K562 (cell line): ENCODE data around the gene NUP62.

Experiments
- COPS2 ChIP-seq: fragments of 450-650 bp; conservative IDR thresholded peaks from 2 replicates; pipeline ENCODE4 v1.6.1; 2016; ENCODE audit warnings: mild to moderate bottlenecking, moderate library complexity
- CTCF ChIP-seq, 3 experiments: IDR thresholded peaks in 2 of 3; conservative IDR thresholded peaks in 1 of 3; 2 replicates each; pipeline ENCODE4 v1.5.1; 2011 to 2012; ENCODE audit warnings: low read length in 3 of 3, mild to moderate bottlenecking in 3 of 3, control low read depth in 2 of 3, improper control_type of control experiment in 1 of 3, inconsistent platforms in 1 of 3, low read depth in 1 of 3, mixed read lengths in 1 of 3, moderate library complexity in 1 of 3; ENCODE audit not compliant: insufficient read depth in 2 of 3

DNA sequence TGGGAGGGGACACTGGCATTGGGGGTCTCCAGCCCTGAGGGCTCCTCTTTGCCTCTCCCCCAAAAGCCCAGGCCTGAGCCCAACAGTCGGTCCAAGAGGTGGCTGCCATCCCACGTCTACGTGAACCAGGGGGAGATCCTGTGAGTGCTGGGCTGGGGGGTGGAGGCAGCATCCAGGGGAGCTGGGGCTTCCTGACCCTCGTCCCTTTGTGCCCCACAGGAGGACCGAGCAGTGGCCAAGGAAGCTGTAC is 71.5 kb downstream of the NUP62 start:
- no peak for TF ChIP-seq COPS2
- no peak for TF ChIP-seq CTCF (IDR thresholded peaks at IDR 0.05 in 2 of 3, conservative IDR thresholded peaks at IDR 0.05 in 1 of 3; ENCODE audit: insufficient read depth in 2 of 3, low read depth in 1 of 3, low read length in 3 of 3)
